OCI-LY7 (cell line): ENCODE measurements around the gene SIK2. TPM values are rescaled to one million over a fixed set of nuclear protein-coding genes. Genes with fewer than 3 reads are reported as not detected.
A peak's percentile ranks its signal among the peaks of the same experiment; 100 is the strongest.

Experiments
- BruUV-seq: library from RNA; stranded (reverse); fragments of 400-500 nt; replicated peaks from 2 replicates; lab custom pipeline; 2021; lab: Mats Ljungman, UMichigan
- CTCF ChIA-PET: fragments of 300-600 bp; sonication (Branson Sonifier 250); formaldehyde crosslinking; loops from one replicate; lab custom pipeline; 2022; ENCODE audit warnings: antibody characterized with exemption; ENCODE audit not compliant: unreplicated experiment; lab: Charles Lee
- POLR2A ChIA-PET: fragments of 300-600 bp; sonication (Branson Sonifier 250); formaldehyde crosslinking; loops from one replicate; lab custom pipeline; 2022; ENCODE audit warnings: antibody characterized with exemption; lab: Charles Lee
- DNase-seq: peaks from one replicate; pipeline ENCODE4 v3.0.0-alpha.2; 2015; ENCODE audit warnings: low spot score
- H2AFZ ChIP-seq: fragments of 200-600 bp; sonication (generic), shearing (Covaris generic); 2 replicates; pipeline ENCODE4 v1.6.1; 2014; ENCODE audit warnings: mild to moderate bottlenecking, antibody characterized with exemption, low read length, moderate library complexity
- H3K27ac ChIP-seq: fragments of 200-600 bp; sonication (generic); 2 replicates; pipeline ENCODE4 v1.5.1; 2014; ENCODE audit warnings: mixed run types, low read depth, mild to moderate bottlenecking, moderate library complexity, low read length, inconsistent platforms; ENCODE audit not compliant: poor library complexity, severe bottlenecking
- H3K36me3 ChIP-seq: fragments of 200-600 bp; sonication (generic); 2 replicates; pipeline ENCODE4 v1.6.1; 2014; ENCODE audit warnings: mild to moderate bottlenecking, antibody characterized with exemption, low read length, moderate library complexity, mixed read lengths; ENCODE audit not compliant: insufficient read depth
- H3K4me1 ChIP-seq: fragments of 200-600 bp; sonication (generic); 2 replicates; pipeline ENCODE4 v1.5.1; 2014; ENCODE audit warnings: mild to moderate bottlenecking, low read length; ENCODE audit not compliant: insufficient read depth, poor library complexity, severe bottlenecking
- H3K4me2 ChIP-seq: fragments of 200-600 bp; sonication (generic); 2 replicates; pipeline ENCODE4 v1.6.1; 2014; ENCODE audit warnings: mild to moderate bottlenecking, low read length
- H3K4me3 ChIP-seq: fragments of 200-600 bp; sonication (generic); 2 replicates; pipeline ENCODE4 v1.5.1; 2014; ENCODE audit warnings: mild to moderate bottlenecking, low read depth, low read length; ENCODE audit not compliant: poor library complexity, severe bottlenecking
- H3K79me2 ChIP-seq: fragments of 200-600 bp; sonication (generic); 2 replicates; pipeline ENCODE4 v1.6.1; 2016; ENCODE audit warnings: low read depth, mild to moderate bottlenecking, low read length, moderate library complexity, mixed read lengths; ENCODE audit not compliant: insufficient read depth
- H3K9me2 ChIP-seq: fragments of 200-600 bp; sonication (generic); 2 replicates; pipeline ENCODE4 v1.6.1; 2016; ENCODE audit warnings: mild to moderate bottlenecking, low read length, mixed read lengths; ENCODE audit not compliant: insufficient read depth
- H3K9me3 ChIP-seq: fragments of 200-600 bp; sonication (generic); 2 replicates; pipeline ENCODE4 v1.6.1; 2014; ENCODE audit warnings: mild to moderate bottlenecking, mixed run types, low read length, mixed read lengths
- H4K20me1 ChIP-seq: fragments of 200-600 bp; sonication (generic); 2 replicates; pipeline ENCODE4 v1.6.1; 2014; ENCODE audit warnings: mild to moderate bottlenecking, antibody characterized with exemption, low read length, moderate library complexity, mixed read lengths; ENCODE audit not compliant: insufficient read depth
- EZH2phosphoT487 ChIP-seq: fragments of 200-600 bp; sonication (generic); IDR thresholded peaks from 2 replicates; pipeline ENCODE4 v1.6.1; 2018; ENCODE audit warnings: low read depth, borderline replicate concordance, mild to moderate bottlenecking, mixed run types, antibody characterized with exemption, low read length, moderate library complexity, mixed read lengths
- intact Hi-C: fragments of 100-400 bp; cut with micrococcal nuclease; formaldehyde crosslinking; loops from one replicate; pipeline ENCODE4 v1.10.0; 2022; ENCODE audit not compliant: unreplicated experiment
- total RNA-seq, 2 experiments: library from RNA; depleted of rRNA in 1 of 2; stranded (reverse); fragments of >200 nt in 1 of 2; shearing (Covaris generic) in 1 of 2; gene quantifications; 2 replicates each; pipeline ENCODE4 v1.2.3, GENCODE V29; 2014 to 2022
- TF ChIP-seq, protein P1 (sequence below): fragments of 200-600 bp; sonication (generic); conservative IDR thresholded peaks from 2 replicates; pipeline ENCODE4 v1.5.1; 2014; ENCODE audit warnings: mild to moderate bottlenecking, antibody characterized with exemption, low read length, moderate library complexity, mixed read lengths

SIK2 gene
- total RNA-seq, 2 experiments from 2014 or later: 9.8 to 16.9 TPM

DNA sequence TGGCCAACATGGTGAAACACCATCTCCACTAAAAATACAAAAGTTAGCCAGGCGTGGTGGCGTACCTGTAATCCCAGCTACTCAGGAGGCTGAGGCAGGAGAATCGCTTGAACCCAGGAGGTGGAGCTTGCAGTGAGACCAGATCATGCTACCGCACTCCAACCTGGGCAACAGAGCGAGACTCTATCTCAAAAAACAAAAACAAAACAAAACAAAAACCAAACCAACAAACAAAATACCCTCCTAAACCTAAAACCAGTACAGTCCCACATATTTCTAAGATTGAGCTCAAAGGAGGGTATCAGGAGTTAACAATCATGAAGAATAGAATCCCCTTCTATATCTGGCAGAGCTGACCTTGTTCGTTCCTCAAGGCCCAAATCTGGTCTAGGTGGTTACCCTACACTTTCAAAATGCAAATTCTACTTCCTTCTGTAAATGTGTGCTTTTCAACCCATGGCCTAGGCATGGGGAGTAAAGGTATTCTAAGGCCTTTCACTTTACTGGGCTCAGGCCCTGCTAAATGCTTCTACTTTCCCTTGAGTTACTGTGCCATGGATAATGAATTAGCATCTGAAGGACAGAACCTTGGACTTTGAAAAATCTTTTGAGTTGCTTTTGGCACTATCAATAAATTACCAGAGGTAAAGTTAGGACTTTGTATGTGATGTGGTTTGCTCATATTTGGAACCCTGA is 174.3 kb downstream of the SIK2 start:
- Histone ChIP-seq H3K36me3 (no peaks in the 10 kb centered on the region), H3K27ac (peak overlapping the region; percentile 71), H3K9me3 (no peaks in the 10 kb centered on the region), H3K9me2 (no peaks in the 10 kb centered on the region), H3K79me2 (no peaks in the 10 kb centered on the region), H3K4me3 (peak overlapping the region; percentile 32), H2AFZ (peak overlapping the region; percentile 86), H4K20me1 (no peaks in the 10 kb centered on the region), H3K4me1 (peaks cover 29% of the 10 kb centered on the region), H3K4me2 (peak overlapping the region; percentile 61)
- CTCF ChIA-PET: interaction anchor here (0.6 to 2.8 kb wide), 7 partner anchors 10 to 210 kb away, joined by 3 to 18 read pairs (median 3); partner anchors contain the start of gene PPP2R1B
- TF ChIP-seq EZH2phosphoT487: no peak
- TF ChIP-seq, protein P1, sequence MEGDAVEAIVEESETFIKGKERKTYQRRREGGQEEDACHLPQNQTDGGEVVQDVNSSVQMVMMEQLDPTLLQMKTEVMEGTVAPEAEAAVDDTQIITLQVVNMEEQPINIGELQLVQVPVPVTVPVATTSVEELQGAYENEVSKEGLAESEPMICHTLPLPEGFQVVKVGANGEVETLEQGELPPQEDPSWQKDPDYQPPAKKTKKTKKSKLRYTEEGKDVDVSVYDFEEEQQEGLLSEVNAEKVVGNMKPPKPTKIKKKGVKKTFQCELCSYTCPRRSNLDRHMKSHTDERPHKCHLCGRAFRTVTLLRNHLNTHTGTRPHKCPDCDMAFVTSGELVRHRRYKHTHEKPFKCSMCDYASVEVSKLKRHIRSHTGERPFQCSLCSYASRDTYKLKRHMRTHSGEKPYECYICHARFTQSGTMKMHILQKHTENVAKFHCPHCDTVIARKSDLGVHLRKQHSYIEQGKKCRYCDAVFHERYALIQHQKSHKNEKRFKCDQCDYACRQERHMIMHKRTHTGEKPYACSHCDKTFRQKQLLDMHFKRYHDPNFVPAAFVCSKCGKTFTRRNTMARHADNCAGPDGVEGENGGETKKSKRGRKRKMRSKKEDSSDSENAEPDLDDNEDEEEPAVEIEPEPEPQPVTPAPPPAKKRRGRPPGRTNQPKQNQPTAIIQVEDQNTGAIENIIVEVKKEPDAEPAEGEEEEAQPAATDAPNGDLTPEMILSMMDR: no peak
- DNase-seq: peak; percentile 81
- BruUV-seq: TSS peak; percentile 79
- POLR2A ChIA-PET: interaction anchor here (0.6 to 4.4 kb wide), 16 partner anchors 10 to 1462 kb away, joined by 3 to 52 read pairs (median 4); partner anchors contain the start of genes PPP2R1B and SIK2
- intact Hi-C loops: loop anchor here (1.0 to 5.0 kb wide), 6 partner anchors 62 to 211 kb away; partner anchors contain the start of gene SIK2

DNA sequence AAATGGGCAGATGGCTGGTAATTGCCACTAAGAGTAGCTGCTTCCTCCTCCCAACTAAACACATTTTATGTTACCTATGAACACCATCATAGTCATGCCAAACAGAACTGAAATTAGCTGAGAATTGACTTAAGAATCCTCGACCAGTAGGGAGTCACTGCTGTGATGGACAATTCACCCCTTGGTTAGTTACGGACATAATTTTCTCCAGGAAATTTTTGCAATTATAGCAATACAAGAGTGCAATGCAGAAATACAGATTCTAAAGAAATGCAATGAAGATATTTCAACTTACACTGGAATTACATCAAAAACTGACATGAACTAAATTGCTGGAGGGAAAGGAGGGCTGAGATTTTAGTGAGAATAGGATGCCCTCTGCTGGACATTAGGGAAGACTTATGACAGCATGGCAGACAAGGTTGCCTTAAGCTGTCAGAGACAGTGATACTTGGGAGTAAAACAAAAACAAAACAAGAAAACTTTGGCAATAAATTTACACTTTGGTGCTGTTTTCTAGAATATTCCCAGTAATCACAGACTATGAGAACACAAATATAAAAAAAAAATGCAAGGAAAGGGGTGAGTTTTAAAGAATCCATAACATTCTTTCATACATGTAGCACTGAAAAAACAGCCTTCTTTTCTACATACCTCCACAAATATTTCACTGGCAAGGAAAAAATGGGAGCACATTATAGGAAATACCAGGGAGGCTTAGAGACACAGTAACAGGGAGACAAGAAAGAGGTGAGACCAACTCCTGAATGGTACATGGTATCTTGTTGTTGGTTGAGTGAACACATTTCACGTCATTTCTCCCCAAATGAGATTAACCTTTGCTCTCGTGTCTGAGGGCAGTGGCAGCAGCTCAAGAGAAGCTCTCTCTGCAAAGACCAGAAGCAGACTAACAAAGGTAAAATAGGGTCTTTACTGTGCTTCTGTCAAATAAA is 175.1 kb downstream of the SIK2 start:
- Histone ChIP-seq H3K36me3 (no peaks in the 10 kb centered on the region), H3K4me1 (peaks cover 29% of the 10 kb centered on the region), H3K27ac (peak overlapping the region; percentile 71), H4K20me1 (no peaks in the 10 kb centered on the region), H3K4me3 (peak overlapping the region; percentile 32), H2AFZ (peak overlapping the region; percentile 86), H3K9me2 (no peaks in the 10 kb centered on the region), H3K4me2 (peak overlapping the region; percentile 61), H3K79me2 (no peaks in the 10 kb centered on the region), H3K9me3 (no peaks in the 10 kb centered on the region)
- no TSS peak for BruUV-seq
- TF ChIP-seq, protein P1: peak; percentile 99
- TF ChIP-seq EZH2phosphoT487: no peak
- POLR2A ChIA-PET: interaction anchor here (0.6 to 4.4 kb wide), 16 partner anchors 10 to 1463 kb away, joined by 3 to 52 read pairs (median 4); partner anchors contain the start of genes PPP2R1B and SIK2
- intact Hi-C loops: loop anchor here (1.0 to 5.0 kb wide), 7 partner anchors 63 to 323 kb away; partner anchors contain the start of gene SIK2
- DNase-seq: peak; percentile 87
- CTCF ChIA-PET: interaction anchor here (0.6 to 2.8 kb wide), 9 partner anchors 11 to 223 kb away, joined by 3 to 18 read pairs (median 3); partner anchors contain the start of gene PPP2R1B
